ENCODE data around the gene INAFM1.
"Not testable (repeated sequence)": the region's sequence is repeated elsewhere in the genome, so short reads cannot be mapped to it uniquely, and the experiment has no call there.

GRCh38 chr19:47261946-47262793, 12.5 kb upstream of the INAFM1 start:
- TF ChIP-seq, protein P1, sequence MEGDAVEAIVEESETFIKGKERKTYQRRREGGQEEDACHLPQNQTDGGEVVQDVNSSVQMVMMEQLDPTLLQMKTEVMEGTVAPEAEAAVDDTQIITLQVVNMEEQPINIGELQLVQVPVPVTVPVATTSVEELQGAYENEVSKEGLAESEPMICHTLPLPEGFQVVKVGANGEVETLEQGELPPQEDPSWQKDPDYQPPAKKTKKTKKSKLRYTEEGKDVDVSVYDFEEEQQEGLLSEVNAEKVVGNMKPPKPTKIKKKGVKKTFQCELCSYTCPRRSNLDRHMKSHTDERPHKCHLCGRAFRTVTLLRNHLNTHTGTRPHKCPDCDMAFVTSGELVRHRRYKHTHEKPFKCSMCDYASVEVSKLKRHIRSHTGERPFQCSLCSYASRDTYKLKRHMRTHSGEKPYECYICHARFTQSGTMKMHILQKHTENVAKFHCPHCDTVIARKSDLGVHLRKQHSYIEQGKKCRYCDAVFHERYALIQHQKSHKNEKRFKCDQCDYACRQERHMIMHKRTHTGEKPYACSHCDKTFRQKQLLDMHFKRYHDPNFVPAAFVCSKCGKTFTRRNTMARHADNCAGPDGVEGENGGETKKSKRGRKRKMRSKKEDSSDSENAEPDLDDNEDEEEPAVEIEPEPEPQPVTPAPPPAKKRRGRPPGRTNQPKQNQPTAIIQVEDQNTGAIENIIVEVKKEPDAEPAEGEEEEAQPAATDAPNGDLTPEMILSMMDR (conservative IDR thresholded peaks at IDR 0.05; ENCODE audit: low read length) = not testable (repeated sequence)
- not testable (repeated sequence) for TF ChIP-seq EZH2phosphoT487 (IDR thresholded peaks at IDR 0.05; ENCODE audit: borderline replicate concordance, low read depth, low read length)

Data from OCI-LY7 (cell line).